ENCODE results near the gene SGIP1. TPM values are rescaled to one million over a fixed set of nuclear protein-coding genes. Genes with fewer than 3 reads are reported as not detected.

Gene SGIP1
- total RNA-seq, 4 donors from 2014 or later, result 1.9 to 8.8 (median 4.8) TPM

DNA sequence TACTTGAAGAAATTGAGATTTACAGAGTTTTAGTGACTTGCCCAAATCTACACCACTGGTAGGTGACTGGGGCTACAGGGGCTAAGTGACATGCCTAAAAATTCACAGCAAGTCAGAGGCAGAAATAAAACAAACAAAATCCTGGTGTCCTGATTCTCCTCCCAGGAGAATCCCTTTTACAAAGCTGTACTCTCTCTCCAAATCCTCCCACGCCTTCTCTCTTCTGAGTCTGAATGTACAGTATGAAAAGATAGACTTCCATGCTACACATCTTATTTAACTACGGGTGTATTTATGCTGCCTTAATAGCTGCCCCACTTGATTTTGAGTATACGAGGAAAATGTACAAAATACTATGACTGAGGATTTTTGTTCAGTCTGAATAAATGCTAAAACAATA, 65.4 kb downstream of the SGIP1 start:
- DNase-seq (ENCODE audit: low spot score), result no peak
- ATAC-seq (ENCODE audit: low FRiP score), result no peak
- TF ChIP-seq, protein P1, sequence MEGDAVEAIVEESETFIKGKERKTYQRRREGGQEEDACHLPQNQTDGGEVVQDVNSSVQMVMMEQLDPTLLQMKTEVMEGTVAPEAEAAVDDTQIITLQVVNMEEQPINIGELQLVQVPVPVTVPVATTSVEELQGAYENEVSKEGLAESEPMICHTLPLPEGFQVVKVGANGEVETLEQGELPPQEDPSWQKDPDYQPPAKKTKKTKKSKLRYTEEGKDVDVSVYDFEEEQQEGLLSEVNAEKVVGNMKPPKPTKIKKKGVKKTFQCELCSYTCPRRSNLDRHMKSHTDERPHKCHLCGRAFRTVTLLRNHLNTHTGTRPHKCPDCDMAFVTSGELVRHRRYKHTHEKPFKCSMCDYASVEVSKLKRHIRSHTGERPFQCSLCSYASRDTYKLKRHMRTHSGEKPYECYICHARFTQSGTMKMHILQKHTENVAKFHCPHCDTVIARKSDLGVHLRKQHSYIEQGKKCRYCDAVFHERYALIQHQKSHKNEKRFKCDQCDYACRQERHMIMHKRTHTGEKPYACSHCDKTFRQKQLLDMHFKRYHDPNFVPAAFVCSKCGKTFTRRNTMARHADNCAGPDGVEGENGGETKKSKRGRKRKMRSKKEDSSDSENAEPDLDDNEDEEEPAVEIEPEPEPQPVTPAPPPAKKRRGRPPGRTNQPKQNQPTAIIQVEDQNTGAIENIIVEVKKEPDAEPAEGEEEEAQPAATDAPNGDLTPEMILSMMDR (IDR thresholded peaks at IDR 0.05), result no peak

DNA sequence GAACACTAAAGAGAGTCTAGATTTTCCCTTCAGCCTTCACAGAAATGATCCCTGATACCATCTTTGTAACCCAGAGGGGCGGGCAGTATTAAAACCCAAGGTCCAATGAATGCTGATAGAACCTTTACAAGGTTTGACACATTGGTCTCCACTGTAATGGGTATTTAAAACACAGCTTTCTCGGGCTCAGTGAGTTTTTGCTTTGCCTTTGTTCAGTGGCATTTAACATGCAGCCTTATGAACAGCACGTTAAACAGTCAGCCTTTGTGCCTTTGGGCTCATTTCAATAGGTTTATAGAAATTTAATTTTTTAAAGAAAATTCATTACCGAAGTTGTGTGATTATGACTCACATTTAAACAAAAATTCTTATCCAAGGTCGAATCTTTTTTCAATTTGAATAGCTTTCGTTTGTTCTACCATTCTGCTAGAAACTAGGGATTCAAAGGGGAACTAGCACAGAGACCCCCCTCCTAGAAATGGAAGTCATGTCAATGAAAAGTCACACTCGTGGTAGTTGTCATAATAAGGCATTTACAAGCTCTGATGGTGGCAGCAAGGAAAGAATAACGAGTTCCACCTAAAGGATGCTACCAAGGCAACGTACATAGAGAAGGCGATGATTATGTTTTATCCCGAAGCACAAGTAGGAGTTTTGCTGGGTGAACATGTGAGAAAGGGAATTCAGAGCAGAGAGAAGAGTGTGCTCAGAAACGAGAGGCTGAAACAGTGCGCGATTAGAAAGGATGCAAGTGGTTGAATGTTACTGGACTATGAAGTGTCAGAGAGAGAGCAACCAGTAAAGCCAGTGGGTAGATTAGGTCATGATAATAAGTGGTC, 66.2 kb downstream of the SGIP1 start:
- no peak for DNase-seq (ENCODE audit: low spot score)
- no peak for ATAC-seq (ENCODE audit: low FRiP score)
- TF ChIP-seq, protein P1 (IDR thresholded peaks at IDR 0.05), result no peak

DNA sequence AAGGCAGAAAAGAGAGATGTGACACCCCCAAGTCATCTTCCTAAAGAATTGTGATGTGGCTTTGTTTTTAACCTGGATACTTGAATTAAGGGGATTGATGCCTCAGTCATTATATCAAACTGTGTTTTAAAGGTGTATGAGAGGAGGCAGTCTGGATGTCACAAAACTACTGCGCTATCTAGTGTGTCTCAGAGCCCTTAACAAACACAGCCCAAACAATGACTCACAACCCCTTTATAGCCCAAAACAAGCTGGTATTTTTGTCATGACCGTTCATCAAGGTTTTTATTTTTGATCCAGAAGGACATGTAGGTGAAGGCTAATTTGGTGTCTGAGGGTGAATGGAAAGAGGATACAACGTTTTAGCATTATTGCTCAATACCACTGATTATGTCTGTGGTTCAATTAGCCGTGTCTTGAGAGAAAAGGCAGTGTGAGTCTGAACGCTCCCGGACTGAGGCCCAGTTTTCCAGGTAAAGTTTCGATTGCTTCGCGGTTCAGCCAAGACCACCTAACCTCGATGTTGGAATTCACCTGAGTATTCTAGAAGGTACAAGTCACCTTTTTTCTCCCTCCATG, 71.6 kb downstream of the SGIP1 start:
- TF ChIP-seq, protein P1 (IDR thresholded peaks at IDR 0.05), result no peak
- ATAC-seq (ENCODE audit: low FRiP score) (no peak), DNase-seq (ENCODE audit: low spot score) (no peak)

DNA sequence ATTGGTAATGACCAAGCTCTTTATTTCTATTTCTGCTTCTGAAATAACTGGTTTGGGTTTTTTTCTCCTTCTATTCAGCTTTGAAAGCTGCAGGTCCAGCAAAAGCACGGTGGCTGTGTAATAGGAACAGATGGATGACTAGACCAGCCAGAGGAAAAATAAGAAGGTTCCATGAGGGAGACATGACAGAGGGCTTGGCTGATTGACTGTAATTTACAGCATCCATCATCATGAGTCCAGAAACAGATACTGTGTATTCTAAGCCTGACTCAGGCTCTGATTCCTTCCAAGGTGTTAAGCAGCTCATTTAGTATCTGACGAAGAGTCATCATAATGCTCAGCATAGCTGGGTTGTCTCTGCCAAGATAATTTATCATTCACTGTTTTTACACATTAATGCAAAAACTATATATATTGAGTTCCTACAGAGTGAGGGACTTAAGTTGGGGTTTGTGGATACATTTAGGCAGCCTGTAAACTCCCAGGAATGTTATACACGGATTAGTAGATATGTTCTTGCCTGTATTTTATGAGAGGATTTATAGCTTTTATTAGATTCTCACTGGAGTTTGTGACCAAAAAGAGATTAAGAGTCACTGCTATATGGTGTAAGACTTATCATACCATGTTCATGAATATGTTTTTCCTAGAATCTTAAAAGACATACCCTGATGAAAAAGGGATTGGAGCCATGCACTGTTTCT, 72.6 kb downstream of the SGIP1 start:
- TF ChIP-seq, protein P1 (IDR thresholded peaks at IDR 0.05), result no peak
- DNase-seq (ENCODE audit: low spot score) (no peak), ATAC-seq (ENCODE audit: low FRiP score) (no peak)

DNA sequence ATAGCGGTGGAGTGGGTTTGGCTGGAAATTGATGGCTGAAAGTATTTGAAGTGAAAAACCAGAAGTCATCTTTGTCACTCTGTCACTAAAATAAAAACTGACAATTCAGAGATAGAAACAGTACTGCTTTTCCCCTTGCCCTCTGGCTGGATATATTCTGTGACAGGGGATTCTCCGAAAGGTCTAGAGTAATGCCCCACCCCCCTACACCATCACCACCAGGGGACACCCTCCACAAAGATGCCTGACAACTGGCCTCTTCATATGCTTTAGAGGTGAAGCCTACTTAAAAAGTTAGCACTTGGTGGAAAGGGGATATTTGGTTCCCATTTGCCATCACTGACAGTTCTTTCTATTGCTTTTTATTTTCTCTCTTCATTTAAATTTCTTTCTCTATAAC, 73.5 kb downstream of the SGIP1 start:
- no peak for DNase-seq (ENCODE audit: low spot score)
- ATAC-seq (ENCODE audit: low FRiP score), result no peak
- TF ChIP-seq, protein P1 (IDR thresholded peaks at IDR 0.05), result no peak

DNA sequence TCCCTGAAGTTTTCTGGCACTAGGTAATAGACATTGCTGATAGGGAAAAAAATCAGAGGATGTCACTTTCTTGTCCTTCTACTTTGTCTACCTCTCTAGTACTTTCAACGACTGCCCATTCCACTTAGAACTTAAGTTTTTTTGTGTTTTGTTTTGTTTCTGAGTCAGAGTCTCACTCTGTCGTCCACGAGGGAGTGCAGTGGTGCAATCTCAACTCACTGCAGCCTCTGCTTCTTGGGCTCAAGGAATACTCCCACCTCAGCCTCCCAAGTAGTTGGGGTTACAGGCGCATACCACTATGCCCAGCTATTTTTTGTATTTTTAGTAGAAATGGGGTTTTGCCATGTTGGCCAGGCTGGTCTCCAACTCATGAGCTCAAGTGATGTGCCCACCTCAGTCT, 79.2 kb downstream of the SGIP1 start:
- ATAC-seq (ENCODE audit: low FRiP score) (no peak), DNase-seq (ENCODE audit: low spot score) (no peak)
- TF ChIP-seq, protein P1 (IDR thresholded peaks at IDR 0.05), result no peak
